GM12891 (cell line): ENCODE data around the gene SLC22A4.

Experiments
- DNase-seq: peaks from one replicate; pipeline ENCODE4 v3.0.0; 2011; ENCODE audit warnings: low spot score; ENCODE audit not compliant: insufficient read length
- FAIRE-seq: peaks from 2 replicates; lab custom pipeline; 2011; peaks lifted over from hg19 to GRCh38; lab: Jason Lieb, UNC
- PAX5 ChIP-seq: IDR thresholded peaks from 2 replicates; pipeline ENCODE4 v1.6.1; 2011; ENCODE audit warnings: low read length, moderate library complexity, mild to moderate bottlenecking; ENCODE audit not compliant: insufficient read depth, severe bottlenecking
- POLR2A ChIP-seq: IDR thresholded peaks from 2 replicates; pipeline ENCODE4 v1.6.1; 2011; ENCODE audit warnings: low read depth, low read length, control low read depth
- POLR2AphosphoS5 ChIP-seq: IDR thresholded peaks from 2 replicates; pipeline ENCODE4 v1.6.1; 2011; ENCODE audit warnings: low read depth, low read length, control low read depth
- POU2F2 ChIP-seq: IDR thresholded peaks from 2 replicates; pipeline ENCODE4 v1.6.1; 2011; ENCODE audit warnings: low read depth, mild to moderate bottlenecking, control low read depth, low read length, moderate library complexity
- SPI1 ChIP-seq: IDR thresholded peaks from 2 replicates; pipeline ENCODE4 v1.6.1; 2011; ENCODE audit warnings: low read depth, low read length, control low read depth
- TAF1 ChIP-seq: IDR thresholded peaks from 2 replicates; pipeline ENCODE4 v1.6.1; 2011; ENCODE audit warnings: low read depth, low read length, control low read depth

Gene SLC22A4

DNA sequence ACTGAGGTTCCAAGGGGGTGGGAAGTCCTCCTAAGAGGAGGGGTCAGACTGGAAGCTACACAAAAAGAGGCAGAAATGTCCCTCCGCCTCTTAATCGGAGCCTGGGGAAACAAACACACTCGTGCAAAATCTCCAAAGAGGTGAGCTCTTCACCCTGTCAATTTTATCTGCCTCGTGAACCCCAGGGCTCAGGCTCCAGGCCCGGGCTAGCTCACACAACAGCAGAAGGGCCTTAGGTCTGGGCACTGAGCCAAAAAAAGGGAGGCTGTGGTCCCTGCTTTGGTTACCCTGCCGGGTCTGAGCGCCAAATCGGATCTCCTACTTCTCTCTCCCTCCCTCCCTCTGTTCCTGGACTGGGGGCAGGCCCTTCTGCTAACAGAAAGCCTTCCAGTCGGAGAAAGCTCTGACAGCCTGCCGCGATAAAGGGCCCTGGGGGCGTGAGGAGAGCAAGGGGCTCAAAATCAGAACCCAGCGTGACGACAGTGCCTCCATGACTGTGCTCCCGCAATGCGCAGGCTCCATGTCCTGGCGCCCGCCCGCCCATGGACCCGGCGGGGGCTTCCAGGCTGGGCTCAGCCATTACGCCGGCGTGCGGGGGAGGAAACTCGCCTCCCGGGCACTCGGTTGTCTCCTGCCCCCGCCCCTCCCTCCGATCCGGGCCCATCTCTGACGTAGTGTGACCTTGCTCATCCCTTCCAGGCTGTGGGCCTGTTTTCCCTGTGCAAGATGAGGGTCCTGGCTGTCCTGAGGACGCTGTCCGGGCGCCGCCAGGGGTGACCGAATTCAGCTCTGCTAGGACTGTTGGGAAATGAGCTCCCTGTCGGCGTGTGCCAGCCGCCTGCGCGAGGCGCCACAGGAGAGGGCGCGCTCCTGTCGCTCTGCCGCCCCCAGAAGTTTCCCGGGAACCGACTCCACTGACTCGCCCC is 865 bp upstream of the SLC22A4 start:
- TF ChIP-seq SPI1 (no peak), POLR2A (no peak; the same call in 1 of the 2 replicates), POU2F2 (no peak), POLR2AphosphoS5 (no peak), TAF1 (no peak), PAX5 (no peak)
- DNase-seq, result peak; percentile 46
- FAIRE-seq, result no peak

DNA sequence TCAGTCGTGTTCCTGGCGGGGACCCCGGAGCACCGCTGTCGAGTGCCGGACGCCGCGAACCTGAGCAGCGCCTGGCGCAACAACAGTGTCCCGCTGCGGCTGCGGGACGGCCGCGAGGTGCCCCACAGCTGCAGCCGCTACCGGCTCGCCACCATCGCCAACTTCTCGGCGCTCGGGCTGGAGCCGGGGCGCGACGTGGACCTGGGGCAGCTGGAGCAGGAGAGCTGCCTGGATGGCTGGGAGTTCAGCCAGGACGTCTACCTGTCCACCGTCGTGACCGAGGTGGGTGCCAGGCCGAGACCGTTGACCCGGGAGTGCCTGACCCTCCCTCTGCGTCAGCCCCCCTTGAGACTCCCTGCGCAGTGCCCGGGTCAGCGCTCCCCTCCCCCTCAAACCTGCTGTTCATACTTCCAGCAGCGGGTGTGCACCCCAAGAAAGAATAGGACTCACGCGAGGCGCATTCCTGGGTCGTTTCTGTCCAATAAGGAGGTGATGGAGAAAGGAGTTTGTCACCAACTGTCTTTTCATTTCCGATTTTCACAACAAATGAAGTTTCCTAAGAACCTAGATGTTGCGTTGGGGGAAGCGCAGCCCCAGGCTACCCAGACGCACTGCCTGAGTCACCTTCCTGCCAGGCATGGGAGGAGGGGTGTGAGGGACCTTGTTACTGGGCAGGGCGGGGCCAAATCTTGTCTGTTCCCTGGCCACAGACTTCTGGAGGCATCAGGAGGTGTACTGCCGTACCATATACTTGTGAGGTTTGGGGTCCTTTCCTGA is 722 bp downstream of the SLC22A4 start:
- DNase-seq, result no peak
- TF ChIP-seq TAF1 (no peak), POLR2A (no peak), POU2F2 (no peak), POLR2AphosphoS5 (no peak), SPI1 (no peak), PAX5 (no peak)
- FAIRE-seq, result no peak

DNA sequence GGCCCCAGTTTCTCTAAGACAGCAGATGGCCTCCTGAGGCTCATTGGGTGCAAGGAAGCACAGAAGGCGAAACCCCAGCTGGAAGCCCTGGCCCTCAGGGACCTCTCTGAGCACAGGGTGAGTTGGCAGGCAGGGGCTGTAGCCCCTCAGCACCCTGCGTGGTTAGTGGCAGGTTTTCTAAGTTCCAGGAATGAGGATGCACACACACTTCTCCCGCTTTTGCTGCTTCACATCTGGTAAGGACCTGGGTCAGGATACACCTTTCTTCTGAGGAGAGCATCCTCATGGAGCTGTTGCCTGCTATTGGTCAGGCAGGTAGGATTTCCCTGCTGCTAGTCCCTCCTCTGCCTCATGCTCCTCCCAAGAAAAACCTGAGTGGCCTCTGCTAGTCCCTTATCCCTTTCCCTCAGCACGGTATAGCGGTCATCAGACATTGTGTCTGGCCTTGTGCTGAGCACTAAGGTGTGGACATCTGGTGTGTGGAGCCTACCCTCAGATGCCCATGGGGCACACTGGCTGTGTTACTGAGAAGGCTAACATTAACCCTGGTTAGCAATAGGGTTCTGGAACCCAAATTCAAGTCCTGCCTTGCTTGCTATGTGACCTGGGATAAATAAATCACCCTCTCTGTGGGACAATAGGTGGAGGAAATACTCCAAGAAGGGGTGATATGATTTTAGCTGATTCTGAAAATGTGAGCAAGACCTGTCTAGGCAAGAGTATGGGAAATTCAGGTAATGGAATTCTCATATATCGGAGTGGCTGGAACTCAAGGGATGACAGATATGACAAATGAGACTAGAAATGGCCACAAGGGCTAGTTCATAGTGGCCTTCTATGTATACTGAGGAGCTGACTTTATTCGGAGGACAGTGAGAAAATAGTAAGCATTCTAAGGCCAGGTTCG is 1.6 kb downstream of the SLC22A4 start:
- TF ChIP-seq PAX5 (no peak), POLR2A (no peak), POLR2AphosphoS5 (no peak), SPI1 (no peak), POU2F2 (no peak), TAF1 (no peak)
- no peak for FAIRE-seq
- no peak for DNase-seq

DNA sequence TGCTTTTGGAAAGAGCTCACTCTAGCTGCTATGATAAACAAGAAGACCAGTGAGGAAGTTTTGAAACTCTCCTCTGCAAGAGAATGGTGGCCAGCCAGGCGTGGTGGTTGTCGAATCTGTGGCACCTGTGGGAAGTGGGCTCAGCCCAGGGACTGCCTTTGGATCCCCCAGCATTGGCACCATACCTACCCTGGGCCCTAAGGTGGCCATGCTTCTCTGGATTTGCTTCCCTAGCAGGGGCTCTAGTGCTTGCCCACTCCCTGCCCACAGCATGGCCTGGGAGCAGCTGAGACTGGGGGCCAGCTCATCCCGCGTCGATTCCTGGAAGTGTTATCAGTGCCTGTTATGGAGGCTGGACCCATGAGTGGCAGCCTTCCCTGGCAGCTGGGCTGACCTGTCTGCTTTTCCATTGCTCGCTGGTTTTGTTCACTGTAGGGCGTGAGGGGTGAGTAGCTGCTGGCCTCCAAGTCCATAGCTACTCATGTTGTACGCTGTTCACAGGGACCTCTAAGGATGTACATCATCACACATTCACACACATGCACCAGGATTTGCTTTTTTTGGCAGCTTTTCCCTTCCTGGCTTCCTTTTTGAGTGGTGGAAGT is 2.3 kb downstream of the SLC22A4 start:
- FAIRE-seq (no peak), DNase-seq (no peak)
- TF ChIP-seq POLR2AphosphoS5 (no peak), POU2F2 (no peak), PAX5 (no peak), POLR2A (no peak), SPI1 (no peak), TAF1 (no peak)

DNA sequence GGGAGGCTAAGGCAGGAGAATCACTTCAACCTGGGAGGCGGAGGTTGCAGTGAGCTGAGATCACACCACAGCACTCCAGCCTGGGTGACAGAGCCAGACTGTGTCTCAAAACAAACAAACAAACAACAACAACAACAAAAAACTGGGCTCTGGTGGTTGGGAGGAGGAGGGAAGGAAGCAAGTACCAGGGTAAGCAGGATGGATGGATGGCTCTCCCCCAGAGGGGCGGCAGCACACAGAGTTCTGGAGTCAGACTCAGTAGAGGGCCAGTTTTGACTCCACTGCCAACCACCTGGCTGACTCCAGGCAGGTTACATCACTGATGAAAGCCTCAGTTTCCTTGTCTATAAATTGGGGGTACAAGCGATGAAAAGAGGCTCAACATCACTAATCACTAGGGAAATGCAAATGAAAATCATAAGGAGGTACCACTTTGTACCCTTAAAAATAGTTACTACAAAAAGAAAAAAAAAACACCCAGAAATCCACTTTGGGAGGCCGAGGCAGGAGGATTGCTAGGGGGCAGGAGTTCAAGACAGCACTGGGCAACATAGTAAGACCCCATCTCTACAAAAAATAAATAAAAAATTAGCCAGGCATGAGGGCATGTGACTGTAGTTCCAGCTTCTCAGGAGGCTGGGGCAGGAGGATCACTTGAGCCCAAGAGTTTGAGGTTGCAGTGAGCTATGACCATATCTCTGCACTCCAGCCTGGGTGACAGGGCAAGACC is 3.2 kb downstream of the SLC22A4 start:
- TF ChIP-seq TAF1, result no peak
- TF ChIP-seq POLR2A, result no peak
- FAIRE-seq (no peak), DNase-seq (no peak)

DNA sequence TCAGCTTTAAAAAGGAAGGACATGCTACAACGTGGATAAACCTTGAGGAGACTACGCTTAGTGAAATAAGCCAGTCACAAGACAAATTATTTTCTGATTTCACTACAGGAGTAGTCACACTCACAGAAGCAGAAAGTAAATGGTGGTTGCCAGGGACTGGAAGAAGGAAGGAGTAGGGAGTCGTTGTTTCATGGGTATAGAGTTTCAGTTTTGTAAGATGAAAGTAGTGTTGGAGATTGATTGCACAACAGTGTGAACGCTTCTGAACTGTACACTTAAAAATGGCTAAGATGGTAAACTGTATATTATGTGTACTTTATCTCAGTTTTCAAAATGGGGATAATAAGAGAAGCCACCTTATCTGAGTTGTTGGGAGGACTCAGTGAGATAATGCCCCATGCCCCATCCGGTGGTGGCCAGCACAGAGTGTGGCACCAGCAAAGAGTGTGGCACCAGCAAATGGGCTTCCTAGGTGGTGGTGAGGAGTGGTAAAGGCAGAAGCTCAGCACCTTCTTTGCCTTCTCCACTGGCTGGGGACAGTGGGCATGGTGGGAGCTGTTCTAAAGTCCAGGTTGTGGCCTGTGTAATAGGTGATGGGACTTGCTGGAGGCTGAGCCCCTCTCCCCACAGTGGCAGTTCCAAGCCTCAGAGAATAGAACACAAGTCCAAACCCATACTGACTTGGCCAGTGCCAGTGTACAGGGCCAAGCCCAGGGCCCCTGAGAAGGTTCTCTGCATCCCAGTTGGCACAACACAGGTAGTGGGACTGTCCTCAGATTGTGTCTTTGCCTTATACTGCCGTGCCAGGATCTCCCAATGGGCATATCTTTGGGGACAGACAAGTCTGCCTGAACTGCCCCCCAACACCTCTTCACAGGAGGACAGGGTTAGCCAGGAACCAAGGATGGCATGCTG is 4.4 kb downstream of the SLC22A4 start:
- FAIRE-seq (no peak), DNase-seq (no peak)
- TF ChIP-seq PAX5 (no peak), TAF1 (no peak), POU2F2 (no peak), POLR2AphosphoS5 (no peak), SPI1 (no peak), POLR2A (no peak)

DNA sequence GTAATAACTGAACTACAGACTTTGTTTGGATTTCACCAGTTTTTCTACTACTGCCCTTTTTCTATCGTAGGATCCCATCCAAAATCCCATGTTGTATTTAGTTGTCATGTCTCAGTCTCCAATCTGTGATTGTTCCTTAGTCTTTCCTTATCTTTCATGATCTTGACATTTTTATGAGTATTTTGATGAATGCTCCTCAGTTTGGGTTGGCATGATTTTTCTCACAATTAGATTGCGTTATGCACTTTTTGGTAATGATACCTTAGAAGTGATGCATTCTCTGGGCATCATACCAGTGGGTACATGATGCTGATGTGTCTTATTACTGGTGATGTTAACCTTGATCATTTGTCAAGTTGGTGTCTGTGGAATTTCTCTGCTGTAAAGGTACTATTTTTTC is 5.7 kb downstream of the SLC22A4 start:
- no peak for TF ChIP-seq SPI1
- no peak for TF ChIP-seq POU2F2
- TF ChIP-seq POLR2A, result no peak
- TF ChIP-seq PAX5, result no peak
- no peak for TF ChIP-seq POLR2AphosphoS5
- TF ChIP-seq TAF1, result no peak
- FAIRE-seq (no peak), DNase-seq (no peak)
